Measurements from ENCODE around the gene PALMD. TPM values are rescaled to one million over a fixed set of nuclear protein-coding genes. Genes with fewer than 3 reads are reported as not detected.

PALMD gene
- total RNA-seq, 4 donors from 2014 or later: 17.8 to 64.3 (median 40.6) TPM

GRCh38 chr1:99635664-99636063 lies 10.2 kb upstream of the PALMD start:
- TF ChIP-seq CTCF (IDR thresholded peaks at IDR 0.05): no peak
- no peak for TF ChIP-seq POLR2A (IDR thresholded peaks at IDR 0.05)
- no peak overlapping the region for H3K4me3 ChIP-seq
- H3K9me3 ChIP-seq: no peaks in the 10 kb centered on the region
- H3K27me3 ChIP-seq: no peaks in the 10 kb centered on the region
- H3K36me3 ChIP-seq: no peaks in the 10 kb centered on the region
- peak overlapping the region; percentile 55 to 79 for H3K27ac ChIP-seq
- no peak for DNase-seq
- H3K4me1 ChIP-seq: no peaks in the 10 kb centered on the region
- intact Hi-C loops (cut with DNase I; ENCODE audit: low total_unique reads): no loop called here

- H3K9me3 ChIP-seq: no peaks in the 10 kb centered on the region
- intact Hi-C loops (cut with DNase I; ENCODE audit: low total_unique reads): no loop called here
- H3K4me3 ChIP-seq: no peak overlapping the region
- no peak for DNase-seq
- no peaks in the 10 kb centered on the region for H3K4me1 ChIP-seq
- TF ChIP-seq CTCF (IDR thresholded peaks at IDR 0.05): no peak
- TF ChIP-seq POLR2A (IDR thresholded peaks at IDR 0.05): no peak
- no peaks in the 10 kb centered on the region for H3K27me3 ChIP-seq
- H3K36me3 ChIP-seq: no peaks in the 10 kb centered on the region
- H3K27ac ChIP-seq: peak overlapping the region; percentile 55 to 79
These were observed 9.2 kb upstream of the PALMD start for GRCh38 chr1:99636647-99637175.

GRCh38 chr1:99638853-99639252 lies 7.1 kb upstream of the PALMD start:
- peak overlapping the region; percentile 39 to 51 for H3K27ac ChIP-seq
- DNase-seq: no peak
- H3K4me1 ChIP-seq: peaks cover 0 to 4% of the 10 kb centered on the region in 2 donors
- intact Hi-C loops (cut with DNase I; ENCODE audit: low total_unique reads): no loop called here
- H3K27me3 ChIP-seq: no peaks in the 10 kb centered on the region
- no peaks in the 10 kb centered on the region for H3K36me3 ChIP-seq
- no peak for TF ChIP-seq CTCF (IDR thresholded peaks at IDR 0.05)
- TF ChIP-seq POLR2A (IDR thresholded peaks at IDR 0.05): no peak
- H3K9me3 ChIP-seq: no peaks in the 10 kb centered on the region
- H3K4me3 ChIP-seq: no peak overlapping the region

GRCh38 chr1:99639408-99639807 lies 6.5 kb upstream of the PALMD start:
- intact Hi-C loops (cut with DNase I; ENCODE audit: low total_unique reads): no loop called here
- Histone ChIP-seq H3K9me3 (no peaks in the 10 kb centered on the region), H3K4me3 (no peak overlapping the region), H3K27ac (peak overlapping the region; percentile 39 to 51), H3K36me3 (no peaks in the 10 kb centered on the region), H3K27me3 (no peaks in the 10 kb centered on the region), H3K4me1 (peaks cover 0 to 6% of the 10 kb centered on the region in 2 donors)
- DNase-seq: no peak
- TF ChIP-seq POLR2A (IDR thresholded peaks at IDR 0.05): no peak
- TF ChIP-seq CTCF (IDR thresholded peaks at IDR 0.05): no peak

GRCh38 chr1:99639945-99640344 lies 6.0 kb upstream of the PALMD start:
- Histone ChIP-seq H3K36me3 (no peaks in the 10 kb centered on the region), H3K9me3 (no peaks in the 10 kb centered on the region)
- intact Hi-C loops (cut with DNase I; ENCODE audit: low total_unique reads): no loop called here

More at GRCh38 chr1:99639945-99640344, 6.0 kb upstream of the PALMD start:
- Histone ChIP-seq H3K4me1 (peaks cover 0 to 6% of the 10 kb centered on the region in 2 donors), H3K4me3 (no peak overlapping the region), H3K27me3 (no peaks in the 10 kb centered on the region), H3K27ac (no peak overlapping the region)
- DNase-seq: no peak
- TF ChIP-seq CTCF (IDR thresholded peaks at IDR 0.05) (no peak), POLR2A (IDR thresholded peaks at IDR 0.05) (no peak)
